HepG2 (cell line): Measurements from ENCODE around the gene SOBP. TPM values are rescaled to one million over a fixed set of nuclear protein-coding genes. Genes with fewer than 3 reads are reported as not detected.

Experiments
- AGO2 ChIP-seq: fragments of 200-400 bp; formaldehyde crosslinking; optimal IDR thresholded peaks from 2 replicates; pipeline ENCODE3; 2017; ENCODE audit warnings: mild to moderate bottlenecking, low read depth, low read length, moderate library complexity
- BATF2 ChIP-seq: sonication (generic); formaldehyde crosslinking; IDR thresholded peaks from 2 replicates; pipeline ENCODE4 v1.8.0; 2022; ENCODE audit warnings: mild to moderate bottlenecking, missing genetic modification reagents, moderate library complexity
- CREB1 ChIP-seq, 2 experiments: fragments of 450-650 bp in 1 of 2; IDR thresholded peaks; 2 replicates each; pipeline ENCODE4 v1.6.1; 2016 to 2017; ENCODE audit warnings: control low read depth in 1 of 2, mild to moderate bottlenecking in 1 of 2, missing compliant biosample characterization in 1 of 2, missing genetic modification characterization in 1 of 2
- GATAD1 ChIP-seq: IDR thresholded peaks from 2 replicates; pipeline ENCODE4 v1.6.1; 2016; ENCODE audit warnings: missing genetic modification reagents, missing compliant biosample characterization
- GLI4 ChIP-seq: sonication (generic); formaldehyde crosslinking; IDR thresholded peaks from 2 replicates; pipeline ENCODE4 v1.5.1; 2020; ENCODE audit warnings: missing genetic modification reagents, mild to moderate bottlenecking, moderate library complexity, borderline replicate concordance
- GRHL1 ChIP-seq: sonication (generic); formaldehyde crosslinking; conservative IDR thresholded peaks from 2 replicates; pipeline ENCODE4 v1.8.0; 2022; ENCODE audit warnings: missing genetic modification reagents
- IKZF5 ChIP-seq: IDR thresholded peaks from 2 replicates; pipeline ENCODE4 v1.6.1; 2018; ENCODE audit warnings: missing genetic modification reagents, mild to moderate bottlenecking, missing compliant biosample characterization
- KLF15 ChIP-seq: sonication (generic); formaldehyde crosslinking; IDR thresholded peaks from 2 replicates; pipeline ENCODE4 v1.8.1; 2023; ENCODE audit warnings: borderline replicate concordance, mild to moderate bottlenecking, inconsistent platforms, missing genetic modification reagents, mixed read lengths
- NFATC3 ChIP-seq: sonication (generic); formaldehyde crosslinking; IDR thresholded peaks from 2 replicates; pipeline ENCODE4 v1.5.1; 2020; ENCODE audit warnings: mild to moderate bottlenecking, missing genetic modification reagents
- PBX3 ChIP-seq: sonication (generic); formaldehyde crosslinking; IDR thresholded peaks from 2 replicates; pipeline ENCODE4 v1.8.1; 2023; ENCODE audit warnings: missing genetic modification reagents, inconsistent platforms, borderline replicate concordance
- PHB2 ChIP-seq: fragments of 450-650 bp; IDR thresholded peaks from 2 replicates; pipeline ENCODE4 v1.6.1; 2018; ENCODE audit not compliant: partially characterized antibody
- PRPF4 ChIP-seq: fragments of 200-400 bp; formaldehyde crosslinking; IDR thresholded peaks from 2 replicates; pipeline ENCODE4 v1.6.1; 2016; ENCODE audit warnings: low read length, low read depth; ENCODE audit not compliant: poor library complexity, severe bottlenecking
- RBFOX2 ChIP-seq: fragments of 200-400 bp; formaldehyde crosslinking; IDR thresholded peaks from 2 replicates; pipeline ENCODE4 v1.6.1; 2017; ENCODE audit warnings: low read depth, mild to moderate bottlenecking, low read length
- RORA ChIP-seq: sonication (generic); formaldehyde crosslinking; IDR thresholded peaks from 2 replicates; pipeline ENCODE4 v1.5.0; 2020; ENCODE audit warnings: mild to moderate bottlenecking, missing genetic modification reagents, moderate library complexity
- TSC22D2 ChIP-seq: sonication (generic); formaldehyde crosslinking; IDR thresholded peaks from 2 replicates; pipeline ENCODE4 v1.5.1; 2020; ENCODE audit warnings: missing genetic modification reagents, mild to moderate bottlenecking, borderline replicate concordance
- ZBTB4 ChIP-seq: sonication (generic); formaldehyde crosslinking; IDR thresholded peaks from 2 replicates; pipeline ENCODE4 v1.4.0; 2020; ENCODE audit warnings: missing genetic modification reagents, mild to moderate bottlenecking, borderline replicate concordance
- ZNF350 ChIP-seq: sonication (generic); formaldehyde crosslinking; IDR thresholded peaks from 2 replicates; pipeline ENCODE4 v1.4.0; 2020; ENCODE audit warnings: mild to moderate bottlenecking, low read depth, missing genetic modification reagents, borderline replicate concordance
- ZNF382 ChIP-seq: sonication (generic); formaldehyde crosslinking; IDR thresholded peaks from 2 replicates; pipeline ENCODE4 v1.5.0; 2020; ENCODE audit warnings: missing genetic modification reagents, mild to moderate bottlenecking, borderline replicate concordance
- ZNF530 ChIP-seq: sonication (generic); formaldehyde crosslinking; IDR thresholded peaks from 2 replicates; pipeline ENCODE4 v1.5.0; 2020; ENCODE audit warnings: low read depth, mild to moderate bottlenecking, missing genetic modification reagents
- ZNF598 ChIP-seq: sonication (generic); formaldehyde crosslinking; IDR thresholded peaks from 2 replicates; pipeline ENCODE4 v1.5.1; 2020; ENCODE audit warnings: mild to moderate bottlenecking, missing genetic modification reagents, borderline replicate concordance
- ZNF644 ChIP-seq: IDR thresholded peaks from 2 replicates; pipeline ENCODE4 v1.6.1; 2016; ENCODE audit warnings: low read depth
- polyA plus RNA-seq, 8 experiments: library from polyadenylated mRNA; depleted of rRNA in 3 of 8; stranded (reverse) in 7 of 8; unstranded in 1 of 8; fragments of >200 nt; fragmentation: Illumina TruSeq in 4 of 8; extraction: Trizol in 4 of 8; gene quantifications; 2 replicates each; pipeline versions ENCODE4 v1.2.1 to v1.2.3, GENCODE V29; 2011 to 2016; ENCODE audit warnings: low read depth in 4 of 8, missing spikeins in 1 of 8, mixed read lengths in 1 of 8; ENCODE audit not compliant: insufficient read depth in 1 of 8
- total RNA-seq, 5 experiments: library from RNA; depleted of rRNA; stranded (reverse); fragments of >200 nt; fragmentation: Illumina TruSeq; extraction: Trizol; gene quantifications; 2 replicates each; pipeline ENCODE4 v1.2.3, GENCODE V29; 2016; ENCODE audit warnings: low read depth in 1 of 5

SOBP gene
- total and polyA plus RNA-seq, 2 of the 13 experiments (the other 11 are each of a cell fraction or from before 2014, with no cell fraction given) = 1.5 to 6.9 TPM

GRCh38 chr6:107488875-107489635 is 862 bp upstream of the SOBP start (continued):
- no peak for TF ChIP-seq TSC22D2
- no peak for TF ChIP-seq ZBTB4 (CRISPR knock-in tag)
- TF ChIP-seq KLF15 (CRISPR knock-in tag) = no peak
- TF ChIP-seq ZNF382 (CRISPR knock-in tag) = no peak
- no peak for TF ChIP-seq RORA
- peak; percentile 26; the same call in 1 of the 2 replicates for TF ChIP-seq RBFOX2
- TF ChIP-seq GATAD1 = no peak
- peak; percentile 48; the same call in 1 of the 2 replicates for TF ChIP-seq ZNF598 (CRISPR knock-in tag)
- TF ChIP-seq ZNF644 (CRISPR knock-in tag) = no peak
- no peak for TF ChIP-seq ZNF350 (CRISPR knock-in tag)
- TF ChIP-seq BATF2 (CRISPR knock-in tag) = no peak
- no peak for TF ChIP-seq ZNF530 (CRISPR knock-in tag)
- no peak for TF ChIP-seq NFATC3 (CRISPR knock-in tag)
- no peak for TF ChIP-seq PBX3 (CRISPR knock-in tag)
- TF ChIP-seq GRHL1 (CRISPR knock-in tag) = no peak
- peak; percentile 77 for TF ChIP-seq AGO2
- TF ChIP-seq CREB1 (IDR thresholded peaks at IDR 0.05) = no peak
- TF ChIP-seq CREB1 (CRISPR knock-in tag; IDR thresholded peaks at IDR 0.05) = no peak
- TF ChIP-seq IKZF5 (CRISPR knock-in tag) = no peak
- no peak for TF ChIP-seq PRPF4
- no peak for TF ChIP-seq PHB2
- no peak for TF ChIP-seq GLI4 (CRISPR knock-in tag)
